ENCODE data around the gene PYCR2. TPM values are rescaled to one million over a fixed set of nuclear protein-coding genes. Genes with fewer than 3 reads are reported as not detected.

Gene PYCR2
- total RNA-seq, 4 donors from 2014 or later, result 38.8 to 55.0 (median 41.0) TPM

DNA sequence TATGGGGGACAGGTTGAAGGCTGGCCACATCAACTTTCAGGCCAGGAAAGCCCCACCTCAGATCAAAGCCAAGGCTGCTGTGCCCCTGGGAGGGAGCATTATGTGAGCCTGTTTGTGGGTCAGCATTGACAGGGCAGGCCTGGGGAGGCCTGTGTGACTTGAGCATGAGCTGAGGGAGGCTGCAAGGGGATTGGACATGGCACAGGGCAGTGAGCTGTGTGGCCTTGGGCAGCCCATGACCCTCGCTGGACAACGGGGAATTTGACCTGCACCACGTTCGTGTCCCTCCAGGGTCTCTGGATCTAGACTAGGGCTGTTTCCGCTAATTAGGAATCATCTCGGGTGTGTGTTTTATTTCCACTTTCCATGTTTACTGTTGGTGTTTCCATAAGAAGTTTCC lies 17.6 kb downstream of the PYCR2 start:
- no peak overlapping the region for H3K27ac ChIP-seq
- H3K4me3 ChIP-seq (replicated peaks in 1 of 3), result no peak overlapping the region
- 90 to 98% methylated on average over 6 of the region's 6 CpGs for WGBS, 2 donors
- no peak for DNase-seq
- no peaks in the 10 kb centered on the region for H3K27me3 ChIP-seq
- H3K36me3 ChIP-seq, result no peaks in the 10 kb centered on the region
- H3K9me3 ChIP-seq, result no peaks in the 10 kb centered on the region
- TF ChIP-seq POLR2A (IDR thresholded peaks at IDR 0.05), result no peak
- TF ChIP-seq, protein P1, sequence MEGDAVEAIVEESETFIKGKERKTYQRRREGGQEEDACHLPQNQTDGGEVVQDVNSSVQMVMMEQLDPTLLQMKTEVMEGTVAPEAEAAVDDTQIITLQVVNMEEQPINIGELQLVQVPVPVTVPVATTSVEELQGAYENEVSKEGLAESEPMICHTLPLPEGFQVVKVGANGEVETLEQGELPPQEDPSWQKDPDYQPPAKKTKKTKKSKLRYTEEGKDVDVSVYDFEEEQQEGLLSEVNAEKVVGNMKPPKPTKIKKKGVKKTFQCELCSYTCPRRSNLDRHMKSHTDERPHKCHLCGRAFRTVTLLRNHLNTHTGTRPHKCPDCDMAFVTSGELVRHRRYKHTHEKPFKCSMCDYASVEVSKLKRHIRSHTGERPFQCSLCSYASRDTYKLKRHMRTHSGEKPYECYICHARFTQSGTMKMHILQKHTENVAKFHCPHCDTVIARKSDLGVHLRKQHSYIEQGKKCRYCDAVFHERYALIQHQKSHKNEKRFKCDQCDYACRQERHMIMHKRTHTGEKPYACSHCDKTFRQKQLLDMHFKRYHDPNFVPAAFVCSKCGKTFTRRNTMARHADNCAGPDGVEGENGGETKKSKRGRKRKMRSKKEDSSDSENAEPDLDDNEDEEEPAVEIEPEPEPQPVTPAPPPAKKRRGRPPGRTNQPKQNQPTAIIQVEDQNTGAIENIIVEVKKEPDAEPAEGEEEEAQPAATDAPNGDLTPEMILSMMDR (IDR thresholded peaks at IDR 0.05), result no peak
- intact Hi-C loops (cut with DNase I), result no loop called here
- peaks cover 0 to 5% of the 10 kb centered on the region in 2 donors for H3K4me1 ChIP-seq

DNA sequence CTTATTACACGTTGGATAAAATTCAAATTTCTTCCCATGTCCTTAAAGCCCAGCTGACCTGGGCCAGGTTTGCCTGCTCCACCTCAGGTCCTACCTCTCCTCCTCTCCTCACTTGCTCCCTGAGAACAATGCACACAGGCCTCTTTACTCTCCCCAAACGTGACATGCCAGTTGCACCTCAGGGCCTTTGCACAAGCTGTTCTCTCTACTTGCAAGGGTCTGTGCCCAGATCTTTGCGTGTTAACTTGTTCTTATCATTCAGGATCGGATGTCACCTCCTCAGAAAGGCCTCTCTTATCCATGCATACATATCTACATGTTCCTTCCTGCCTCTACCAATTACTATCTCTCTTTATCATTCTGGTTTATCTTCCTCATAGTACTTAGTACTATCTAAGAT lies 20.4 kb downstream of the PYCR2 start:
- TF ChIP-seq, protein P1 (IDR thresholded peaks at IDR 0.05), result no peak
- TF ChIP-seq POLR2A (IDR thresholded peaks at IDR 0.05), result no peak

DNA sequence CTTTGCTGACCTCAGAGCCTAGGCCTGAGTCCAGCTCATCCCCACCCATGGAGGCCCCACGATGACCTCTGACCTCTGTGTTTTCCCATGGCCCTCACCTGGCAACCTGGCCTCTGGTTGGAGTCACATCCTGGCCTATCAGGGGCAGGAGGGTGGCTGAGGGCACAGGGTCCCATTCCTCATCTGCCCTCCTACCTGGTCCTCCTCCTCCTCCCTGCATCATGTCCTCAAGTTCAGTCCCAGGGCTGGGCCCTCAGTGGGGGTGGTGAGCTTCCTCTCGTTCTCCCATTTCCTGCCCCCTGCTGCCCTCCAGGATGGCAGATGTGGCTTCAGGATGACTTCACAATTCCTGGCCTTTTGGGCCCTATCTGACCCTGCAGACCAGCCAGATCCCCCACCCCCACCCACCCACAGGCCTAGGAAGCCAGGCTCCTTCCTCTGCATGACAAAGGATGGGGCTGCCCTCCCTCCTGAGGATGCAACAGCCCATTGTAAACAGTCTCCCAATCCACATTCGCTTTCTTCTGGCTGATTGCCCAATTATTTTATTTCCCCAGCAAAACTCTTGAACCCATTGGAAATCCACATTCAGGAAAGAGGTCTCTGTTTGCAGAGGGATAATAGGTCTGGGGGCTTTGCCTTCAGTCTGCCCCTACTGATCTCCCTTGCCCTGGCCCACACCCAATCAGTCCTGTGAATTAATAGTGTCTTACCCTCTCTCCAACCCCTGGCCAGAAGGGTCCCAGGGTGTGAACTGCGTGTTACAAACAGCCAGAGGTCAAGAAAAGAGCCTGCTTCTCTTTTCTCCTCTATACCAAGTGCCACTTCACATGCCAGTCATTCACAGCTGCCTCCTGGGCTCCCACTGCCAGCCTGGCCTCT lies 24.8 kb downstream of the PYCR2 start:
- TF ChIP-seq, protein P1 (IDR thresholded peaks at IDR 0.05), result no peak
- no peak for TF ChIP-seq POLR2A (IDR thresholded peaks at IDR 0.05)
- intact Hi-C loops (cut with DNase I), result no loop called here
- DNase-seq, result no peak
- Histone ChIP-seq H3K4me1 (no peaks in the 10 kb centered on the region), H3K27me3 (no peaks in the 10 kb centered on the region), H3K27ac (no peak overlapping the region), H3K36me3 (no peaks in the 10 kb centered on the region), H3K9me3 (no peaks in the 10 kb centered on the region), H3K4me3 (replicated peaks in 1 of 3) (no peak overlapping the region)
- 67 to 77% methylated on average over 3 to 4 of the region's 4 CpGs for WGBS, 2 donors

More for the DNA sequence above, 20.4 kb downstream of the PYCR2 start:
- no peak for DNase-seq
- no peaks in the 10 kb centered on the region for H3K36me3 ChIP-seq
- H3K27ac ChIP-seq, result no peak overlapping the region
- 88 to 91% methylated on average over 4 of the region's 4 CpGs for WGBS, 2 donors
- H3K4me3 ChIP-seq (replicated peaks in 1 of 3), result no peak overlapping the region
- no peaks in the 10 kb centered on the region for H3K4me1 ChIP-seq
- intact Hi-C loops (cut with DNase I), result no loop called here
- no peaks in the 10 kb centered on the region for H3K27me3 ChIP-seq
- H3K9me3 ChIP-seq, result no peaks in the 10 kb centered on the region

DNA sequence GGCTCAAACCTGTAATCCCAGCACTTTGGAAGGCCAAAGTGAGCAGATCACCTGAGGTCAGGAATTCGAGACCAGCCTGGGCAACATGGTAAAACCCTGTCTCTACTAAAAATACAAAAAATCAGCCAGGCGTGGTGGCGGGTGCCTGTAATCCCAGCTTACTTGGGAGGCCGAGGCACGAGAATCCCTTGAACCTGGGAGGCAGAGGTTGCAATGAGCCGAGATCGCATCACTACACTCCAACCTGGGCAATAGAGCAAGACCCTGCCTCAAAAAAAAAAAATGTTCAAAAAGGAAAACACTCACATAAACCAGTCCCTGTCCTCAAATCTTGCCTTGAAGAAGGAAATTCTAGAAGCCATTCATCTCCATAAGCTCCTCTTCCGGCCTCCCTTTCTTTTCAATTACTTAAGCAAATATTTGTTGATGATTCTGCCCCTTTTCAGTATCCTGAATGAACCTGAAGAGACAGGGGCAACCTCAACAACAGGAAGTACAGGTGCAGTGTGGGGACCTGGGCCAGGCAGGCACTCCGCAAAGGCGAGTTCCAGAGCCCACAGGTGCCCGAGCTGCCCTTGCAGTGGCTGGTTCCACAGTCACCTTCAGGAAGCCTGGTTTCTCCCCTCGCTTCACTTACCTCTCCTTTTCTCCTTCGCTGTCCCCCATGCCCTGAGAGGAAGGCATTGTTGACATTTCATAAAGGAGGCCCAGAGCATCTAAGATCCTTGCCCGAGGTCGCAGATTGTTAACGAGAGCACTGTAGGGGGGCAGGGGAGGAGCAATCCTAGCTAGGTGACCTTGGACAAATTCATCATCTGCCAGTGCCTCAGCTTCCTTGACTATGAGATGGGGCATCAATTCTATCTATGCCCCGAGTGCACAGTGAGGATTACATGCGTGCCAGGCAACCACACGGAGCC lies 26.2 kb downstream of the PYCR2 start:
- Histone ChIP-seq H3K9me3 (no peaks in the 10 kb centered on the region), H3K4me3 (replicated peaks in 1 of 3) (no peak overlapping the region), H3K36me3 (no peaks in the 10 kb centered on the region), H3K27me3 (no peaks in the 10 kb centered on the region), H3K4me1 (no peaks in the 10 kb centered on the region), H3K27ac (no peak overlapping the region)
- WGBS, 2 donors, result 90 to 92% methylated on average over 16 to 19 of the region's 19 CpGs
- intact Hi-C loops (cut with DNase I), result no loop called here
- DNase-seq, result no peak
- TF ChIP-seq, protein P1 (IDR thresholded peaks at IDR 0.05), result no peak
- TF ChIP-seq POLR2A (IDR thresholded peaks at IDR 0.05), result no peak
